Heart left ventricle (tissue), 16 donors: ENCODE results near the gene MAP3K4. TPM values are rescaled to one million over a fixed set of nuclear protein-coding genes. Genes with fewer than 3 reads are reported as not detected.
A peak's percentile ranks its signal among the peaks of the same experiment; 100 is the strongest.

ENCODE experiments used
- ATAC-seq, 4 donors: fragments of 200-7000 bp; cut with Tn5 transposase; one replicate each; pipeline ENCODE4 v1.9.1; 2020 to 2022; ENCODE audit warnings: moderate library complexity in 4 of 4, mild to moderate bottlenecking in 3 of 4, moderate number of reproducible peaks in 1 of 4
- DNase-seq, 5 donors: peaks; one replicate each; pipeline ENCODE4 v3.0.0-alpha.2; 2020
- H3K27ac ChIP-seq, 12 donors: fragments of 200-600 bp; sonication (generic) in 4 of 12; one replicate each; pipeline versions ENCODE4 v1.5.0 to v1.8.0; 2016 to 2022; ENCODE audit warnings: mild to moderate bottlenecking in 2 of 12
- H3K27me3 ChIP-seq, 9 donors: fragments of 200-600 bp; sonication (generic) in 2 of 9; one replicate each; pipeline versions ENCODE4 v1.5.1 to v1.8.0; 2016 to 2022; ENCODE audit warnings: mild to moderate bottlenecking in 3 of 9
- H3K36me3 ChIP-seq, 9 donors: fragments of 200-600 bp; sonication (generic) in 2 of 9; one replicate each; pipeline versions ENCODE4 v1.5.0 to v1.8.0; 2018 to 2022; ENCODE audit warnings: mild to moderate bottlenecking in 2 of 9
- H3K4me1 ChIP-seq, 12 donors: fragments of 200-600 bp; sonication (generic) in 4 of 12; one replicate each; pipeline versions ENCODE4 v1.5.0 to v1.8.0; 2016 to 2022; ENCODE audit warnings: mild to moderate bottlenecking in 3 of 12
- H3K4me3 ChIP-seq, 12 donors: fragments of 200-600 bp; sonication (generic) in 4 of 12; one replicate each; pipeline versions ENCODE4 v1.5.0 to v1.8.0; 2017 to 2022; ENCODE audit warnings: mild to moderate bottlenecking in 9 of 12, moderate library complexity in 4 of 12
- H3K9me3 ChIP-seq, 12 donors: fragments of 200-600 bp; sonication (generic) in 4 of 12; one replicate each; pipeline versions ENCODE4 v1.5.0 to v1.8.0; 2016 to 2022; ENCODE audit warnings: mild to moderate bottlenecking in 1 of 12
- POLR2A ChIP-seq, 2 donors: fragments of 450-650 bp; IDR thresholded peaks; one replicate each; pipeline ENCODE4 v1.6.1; 2017; ENCODE audit warnings: antibody characterized with exemption in 2 of 2, mild to moderate bottlenecking in 2 of 2, moderate library complexity in 2 of 2
- WGBS, 4 donors: extraction: QIAGEN DNeasy Blood & Tissue Kit in 2 of 4; methylation state at CpG; one replicate each; pipeline versions ENCODE4 v1.1.5 to v1.1.7; 2013 to 2018; 5-methylcytosine and 5-hydroxymethylcytosine counted together
- intact Hi-C, 10 donors: fragments of 100-400 bp; cut with DNase I; formaldehyde crosslinking; loops; one replicate each; pipeline versions ENCODE4 v1.11.1 to v1.14.2; 2022
- polyA plus RNA-seq, 2 donors: library from polyadenylated mRNA; stranded (reverse); fragments of 200-250 nt; gene quantifications; one replicate each; pipeline ENCODE4 v1.2.3, GENCODE V29; 2013
- total RNA-seq, 9 donors: library from RNA; depleted of rRNA in 2 of 9; stranded (reverse); fragments of >200 nt in 2 of 9; fragmentation: NEBNext Ultra II Directional in 3 of 9; extraction: Animal tissue kit (Norgen Biotek cat#: 25700) in 3 of 9; gene quantifications; one replicate each; pipeline versions ENCODE4 v1.1.0 to v1.2.4, GENCODE V29; 2016 to 2023
- TF ChIP-seq, protein P1 (sequence below), 12 donors: fragments of 200-600 bp; sonication (generic) in 4 of 12; IDR thresholded peaks; one replicate each; pipeline versions ENCODE4 v1.5.0 to v1.8.0; 2018 to 2022; ENCODE audit warnings: antibody characterized with exemption in 12 of 12, mild to moderate bottlenecking in 5 of 12
- donor health status: ischemic (EF 13 %, LVEDD 7.1; RV severe dilation, severe dysfunction).
- donor health status: healthy with polysubstance abuse.
- donor health status: DM: no; HTN: yes; CAD: no.
- donor health status: DM: no; HTN: no; CAD: no.
- donor health status: ischemic (EF 25% LVEDD 6.9; RV normal size, moderate dysfunction).
- donor health status: ischemic (EF 25% LVEDD 5.7; RV mildly dilated, moderate dysfunction).
- donor health status: healthy.
- donor health status: DM: yes; HTN: yes; CAD: no.
- donor health status: ischemic (EF 35%, LVEDD 5.7; RV mildly dilated, moderate dysfunction).
- donor health status: nonischemic (EF 11% LVEDD 7.7; RV severe dilation, severe dysfunction).
- donor health status: DM: yes; HTN: yes; CAD: no.
- donor health status: PGD.
- donor health status: ischemic (EF 29% LVEDD 5.4; RV normal size, mild dysfunction).
- donor health status: nonischemic (EF 23%, LVEDD 6.1; RV moderate dilation, normal function).

The MAP3K4 gene
- total and polyA plus RNA-seq, 11 donors, result 9.2 to 39.1 (median 28.4) TPM

DNA sequence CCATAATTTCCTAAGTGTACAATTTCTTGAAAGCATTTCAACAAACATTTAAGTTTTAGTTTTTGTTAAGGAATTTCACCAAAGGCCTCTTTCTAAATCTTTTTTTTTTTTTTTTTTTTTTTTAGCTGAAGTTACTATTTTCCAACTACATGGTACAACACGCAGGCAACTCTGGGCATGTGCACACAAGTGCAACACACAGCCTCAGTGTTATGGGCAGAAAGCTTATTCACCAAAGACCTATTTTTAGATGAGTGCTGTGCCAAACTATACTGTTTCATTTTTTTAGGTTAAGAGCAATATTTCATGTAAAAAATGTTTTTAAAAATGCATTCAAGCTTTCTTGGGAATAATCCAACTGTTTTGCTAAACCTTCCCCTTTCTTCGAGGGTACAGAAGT, 42.0 kb upstream of the MAP3K4 start:
- peak in 2 of 4 donors; percentile 49 to 63 for ATAC-seq
- H3K4me3 ChIP-seq, result no peak overlapping the region
- H3K4me1 ChIP-seq, result peaks cover 0 to 22% (median 9%) of the 10 kb centered on the region in 12 donors
- peak overlapping the region in 10 of 12 donors; percentile 36 to 72 (median 70) for H3K27ac ChIP-seq
- no peaks in the 10 kb centered on the region for H3K36me3 ChIP-seq
- WGBS, 4 donors, result 68 to 80% (median 71%) methylated on average over 2 of the region's 2 CpGs
- TF ChIP-seq, protein P1, sequence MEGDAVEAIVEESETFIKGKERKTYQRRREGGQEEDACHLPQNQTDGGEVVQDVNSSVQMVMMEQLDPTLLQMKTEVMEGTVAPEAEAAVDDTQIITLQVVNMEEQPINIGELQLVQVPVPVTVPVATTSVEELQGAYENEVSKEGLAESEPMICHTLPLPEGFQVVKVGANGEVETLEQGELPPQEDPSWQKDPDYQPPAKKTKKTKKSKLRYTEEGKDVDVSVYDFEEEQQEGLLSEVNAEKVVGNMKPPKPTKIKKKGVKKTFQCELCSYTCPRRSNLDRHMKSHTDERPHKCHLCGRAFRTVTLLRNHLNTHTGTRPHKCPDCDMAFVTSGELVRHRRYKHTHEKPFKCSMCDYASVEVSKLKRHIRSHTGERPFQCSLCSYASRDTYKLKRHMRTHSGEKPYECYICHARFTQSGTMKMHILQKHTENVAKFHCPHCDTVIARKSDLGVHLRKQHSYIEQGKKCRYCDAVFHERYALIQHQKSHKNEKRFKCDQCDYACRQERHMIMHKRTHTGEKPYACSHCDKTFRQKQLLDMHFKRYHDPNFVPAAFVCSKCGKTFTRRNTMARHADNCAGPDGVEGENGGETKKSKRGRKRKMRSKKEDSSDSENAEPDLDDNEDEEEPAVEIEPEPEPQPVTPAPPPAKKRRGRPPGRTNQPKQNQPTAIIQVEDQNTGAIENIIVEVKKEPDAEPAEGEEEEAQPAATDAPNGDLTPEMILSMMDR (IDR thresholded peaks at IDR 0.05), result no peak
- TF ChIP-seq POLR2A (IDR thresholded peaks at IDR 0.05), result no peak
- no peaks in the 10 kb centered on the region for H3K27me3 ChIP-seq
- H3K9me3 ChIP-seq, result no peaks in the 10 kb centered on the region
- intact Hi-C loops, result no loop called here
- DNase-seq, result no peak

DNA sequence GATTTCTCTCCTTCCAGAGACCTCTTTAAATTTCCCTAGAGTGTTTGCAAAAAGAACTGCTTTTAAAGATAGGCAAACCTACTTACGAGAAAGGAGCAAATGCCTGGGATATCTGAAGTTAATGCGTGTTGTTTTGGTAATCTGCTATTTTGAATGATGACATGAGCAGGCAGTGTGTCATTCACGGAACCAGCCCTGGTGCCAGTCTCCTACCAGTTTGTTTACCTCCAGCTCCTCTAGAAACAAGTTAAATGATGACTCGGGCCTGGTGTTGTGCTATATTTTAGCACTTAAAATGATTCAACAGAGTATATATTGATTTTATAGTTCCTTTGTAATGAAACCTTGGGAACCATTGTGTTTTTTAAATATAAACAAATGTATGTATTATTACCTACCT, 41.1 kb upstream of the MAP3K4 start:
- DNase-seq (peak in 2 of 5 donors; percentile 33 to 50), ATAC-seq (peak; percentile 75 to 94 (median 86))
- no peaks in the 10 kb centered on the region for H3K27me3 ChIP-seq
- peak overlapping the region in 11 of 12 donors; percentile 36 to 72 (median 70) for H3K27ac ChIP-seq
- H3K36me3 ChIP-seq, result no peaks in the 10 kb centered on the region
- no peak for TF ChIP-seq POLR2A (IDR thresholded peaks at IDR 0.05)
- TF ChIP-seq, protein P1 (IDR thresholded peaks at IDR 0.05), result no peak
- no peaks in the 10 kb centered on the region for H3K9me3 ChIP-seq
- intact Hi-C loops, result loop anchor here in 1 of 10 donors (1.0 kb wide), 1 partner anchor 23 kb away; no protein-coding TSS in a partner anchor
- H3K4me3 ChIP-seq, result no peak overlapping the region
- peaks cover 0 to 22% (median 9%) of the 10 kb centered on the region in 12 donors for H3K4me1 ChIP-seq
- WGBS, 4 donors, result 8 to 13% (median 10%) methylated on average over 4 of the region's 4 CpGs

DNA sequence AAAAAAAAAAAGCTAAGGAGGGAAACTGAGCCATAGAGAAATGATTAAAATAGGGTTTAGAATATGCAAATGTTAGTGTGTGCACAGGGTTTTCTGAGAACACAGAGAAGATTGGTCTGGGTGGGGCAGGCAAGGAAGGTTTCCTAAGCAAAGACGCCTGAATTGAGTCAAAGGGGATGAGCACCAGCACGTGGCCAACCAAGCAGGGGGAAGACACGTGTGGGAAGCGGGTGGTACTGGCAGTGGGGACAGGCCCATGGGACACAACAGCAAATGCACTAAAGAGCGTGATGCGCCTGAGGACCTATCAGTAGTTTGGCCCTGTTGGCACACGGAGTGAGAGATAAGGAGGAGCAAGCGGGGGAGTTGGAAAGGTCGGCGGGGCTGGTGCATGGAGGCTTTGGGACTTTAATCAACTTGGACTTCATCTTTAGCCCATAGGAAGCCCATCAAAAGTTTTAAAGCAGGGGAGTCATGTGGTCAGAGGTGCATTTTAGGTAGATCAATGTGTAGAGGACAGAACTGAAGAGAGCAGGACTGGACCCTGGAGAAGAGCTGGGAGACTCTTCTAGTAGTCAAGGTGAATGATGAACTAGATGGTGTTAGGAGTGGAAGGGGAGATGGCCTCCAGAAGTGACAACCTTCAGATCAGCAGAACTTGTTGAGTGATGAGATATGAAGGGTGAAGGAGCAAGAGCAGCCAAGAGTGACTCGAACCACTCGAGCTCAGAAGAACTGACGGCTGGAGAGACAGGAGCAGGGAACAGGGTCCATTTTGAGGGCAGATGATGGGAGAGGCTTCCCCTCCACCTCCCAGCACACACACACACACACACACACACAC, 40.2 kb upstream of the MAP3K4 start:
- intact Hi-C loops, result no loop called here
- DNase-seq (no peak), ATAC-seq (peak in 1 of 4 donors; percentile 9)
- Histone ChIP-seq H3K9me3 (no peaks in the 10 kb centered on the region), H3K36me3 (no peaks in the 10 kb centered on the region), H3K27ac (peak overlapping the region in 2 of 12 donors; percentile 71 to 72), H3K4me3 (no peak overlapping the region), H3K27me3 (no peaks in the 10 kb centered on the region), H3K4me1 (peaks cover 0 to 22% (median 9%) of the 10 kb centered on the region in 12 donors)
- WGBS, 4 donors, result 79 to 85% (median 81%) methylated on average over 13 of the region's 13 CpGs
- no peak for TF ChIP-seq POLR2A (IDR thresholded peaks at IDR 0.05)
- TF ChIP-seq, protein P1 (IDR thresholded peaks at IDR 0.05), result no peak

DNA sequence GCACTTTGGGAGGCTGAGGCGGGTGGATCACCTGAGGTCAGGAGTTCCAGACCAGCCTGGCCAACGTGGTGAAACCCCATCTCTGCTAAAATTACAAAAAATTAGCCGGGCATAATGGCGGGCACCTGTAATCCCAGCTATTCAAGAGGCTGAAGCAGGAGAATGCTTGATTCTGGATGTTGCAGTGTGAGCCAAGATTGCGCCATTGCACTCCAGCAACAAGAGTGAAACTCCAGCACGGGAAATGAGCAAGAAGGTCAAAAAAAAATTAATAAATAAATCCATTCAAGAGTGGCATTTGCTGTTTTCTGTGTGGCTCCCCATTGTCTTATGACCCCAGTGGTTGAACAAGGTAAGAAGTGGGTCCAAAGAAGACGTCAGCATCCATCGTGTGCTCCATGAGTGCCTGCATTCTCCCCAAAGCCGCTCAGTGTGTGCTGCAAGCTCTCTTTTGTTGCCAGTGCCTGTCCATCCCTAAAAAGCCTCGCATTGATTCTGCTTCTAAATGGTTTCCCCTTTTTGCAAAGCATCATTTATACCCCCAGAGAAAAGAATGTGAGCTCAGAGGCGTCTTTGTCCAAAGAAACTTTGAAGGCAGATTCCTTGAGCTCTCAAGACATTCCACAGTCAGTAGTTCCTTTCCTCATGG, 38.8 kb upstream of the MAP3K4 start:
- ATAC-seq (no peak), DNase-seq (no peak)
- intact Hi-C loops, result no loop called here
- Histone ChIP-seq H3K9me3 (no peaks in the 10 kb centered on the region), H3K27ac (no peak overlapping the region), H3K4me3 (no peak overlapping the region), H3K4me1 (peaks cover 0 to 22% (median 9%) of the 10 kb centered on the region in 12 donors), H3K36me3 (no peaks in the 10 kb centered on the region), H3K27me3 (no peaks in the 10 kb centered on the region)
- TF ChIP-seq, protein P1 (IDR thresholded peaks at IDR 0.05), result no peak
- no peak for TF ChIP-seq POLR2A (IDR thresholded peaks at IDR 0.05)
- 69 to 76% (median 73%) methylated on average over 11 of the region's 11 CpGs for WGBS, 4 donors
